Panc1 (cell line): Measurements from ENCODE around the gene GNA12. TPM values are rescaled to one million over a fixed set of nuclear protein-coding genes. Genes with fewer than 3 reads are reported as not detected.

Experiments
- ATAC-seq: fragments of 200-7000 bp; cut with Tn5 transposase; 2 replicates; pipeline ENCODE4 v1.9.1; 2020; ENCODE audit warnings: mild to moderate bottlenecking, moderate library complexity
- BruUV-seq: library from RNA; stranded (reverse); fragments of 400-500 nt; replicated peaks from 2 replicates; lab custom pipeline; 2021; lab: Mats Ljungman, UMichigan
- CTCF ChIA-PET: fragments of 300-600 bp; sonication (Branson Sonifier 250); formaldehyde crosslinking; loops from one replicate; lab custom pipeline; 2022; ENCODE audit warnings: antibody characterized with exemption; lab: Charles Lee
- POLR2A ChIA-PET: fragments of 300-600 bp; sonication (Branson Sonifier 250); formaldehyde crosslinking; loops from one replicate; lab custom pipeline; 2022; ENCODE audit warnings: antibody characterized with exemption; lab: Charles Lee
- DNase-seq: peaks from one replicate; pipeline ENCODE4 v3.0.0-alpha.2; 2010; ENCODE audit warnings: low read depth, low spot score
- H3K27ac ChIP-seq: 2 replicates; pipeline ENCODE4 v1.5.1; 2011; ENCODE audit warnings: mild to moderate bottlenecking, low read length, inconsistent platforms
- H3K27me3 ChIP-seq: fragments of 200-500 bp; sonication (Bioruptor generic); 2 replicates; pipeline ENCODE4 v1.6.0; 2014; ENCODE audit warnings: low read length, inconsistent platforms; ENCODE audit not compliant: control insufficient read depth, insufficient read depth
- H3K36me3 ChIP-seq: fragments of 200-500 bp; sonication (Bioruptor generic); 2 replicates; pipeline ENCODE4 v1.5.1; 2014; ENCODE audit warnings: inconsistent platforms, mild to moderate bottlenecking, low read length, moderate library complexity; ENCODE audit not compliant: control insufficient read depth, insufficient read depth
- H3K4me1 ChIP-seq: 2 replicates; pipeline ENCODE4 v1.5.1; 2011; ENCODE audit warnings: inconsistent platforms, mild to moderate bottlenecking, low read length, moderate library complexity; ENCODE audit not compliant: control insufficient read depth, insufficient read depth
- H3K4me3 ChIP-seq, 2 experiments: 2 replicates each; pipeline ENCODE4 v1.5.1; 2011 to 2012; ENCODE audit warnings: low read depth in 2 of 2, low read length in 2 of 2, mild to moderate bottlenecking in 2 of 2, inconsistent platforms in 1 of 2, moderate library complexity in 1 of 2
- H3K9me3 ChIP-seq: fragments of 200-500 bp; sonication (Bioruptor generic); 2 replicates; pipeline ENCODE4 v1.5.1; 2014; ENCODE audit warnings: low read depth, mild to moderate bottlenecking, inconsistent platforms, low read length, moderate library complexity; ENCODE audit not compliant: control insufficient read depth, insufficient read depth
- POLR2AphosphoS5 ChIP-seq: IDR thresholded peaks from 2 replicates; pipeline ENCODE4 v1.6.1; 2012; ENCODE audit warnings: mild to moderate bottlenecking, low read depth, low read length, moderate library complexity
- SIN3A ChIP-seq: IDR thresholded peaks from 2 replicates; pipeline ENCODE4 v1.6.1; 2012; ENCODE audit warnings: low read depth, mild to moderate bottlenecking, low read length, moderate library complexity, borderline replicate concordance; ENCODE audit not compliant: insufficient read depth
- TCF7L2 ChIP-seq: IDR thresholded peaks from 2 replicates; pipeline ENCODE4 v1.6.1; 2011; ENCODE audit warnings: mild to moderate bottlenecking, low read depth, low read length, inconsistent platforms
- in situ Hi-C: cut with HindIII; loops from 2 replicates; pipeline ENCODE4 v1.10.0; 2016; ENCODE audit warnings: low sequenced_read_pairs, low pct_unique_long_range_greater_than_20kb
- intact Hi-C: fragments of 100-400 bp; cut with micrococcal nuclease; formaldehyde crosslinking; loops from one replicate; pipeline ENCODE4 v1.10.0; 2022; ENCODE audit not compliant: unreplicated experiment
- total RNA-seq: library from RNA; stranded (reverse); gene quantifications from one replicate; pipeline ENCODE4 v1.2.1, GENCODE V29; 2021; ENCODE audit not compliant: unreplicated experiment
- TF ChIP-seq, protein P1 (sequence below): fragments of 450-650 bp; IDR thresholded peaks from 2 replicates; pipeline ENCODE4 v1.5.1; 2017; ENCODE audit warnings: mild to moderate bottlenecking
- TF ChIP-seq, protein P2 (sequence below), 2 experiments: IDR thresholded peaks; 2 replicates each; pipeline ENCODE4 v1.6.1; 2011 to 2012; ENCODE audit warnings: low read depth in 2 of 2, control low read depth in 1 of 2, low read length in 1 of 2, mild to moderate bottlenecking in 1 of 2, moderate library complexity in 1 of 2; ENCODE audit not compliant: insufficient read depth in 1 of 2

GNA12 gene
- total RNA-seq, 1 experiment from 2014 or later = 139 TPM

DNA sequence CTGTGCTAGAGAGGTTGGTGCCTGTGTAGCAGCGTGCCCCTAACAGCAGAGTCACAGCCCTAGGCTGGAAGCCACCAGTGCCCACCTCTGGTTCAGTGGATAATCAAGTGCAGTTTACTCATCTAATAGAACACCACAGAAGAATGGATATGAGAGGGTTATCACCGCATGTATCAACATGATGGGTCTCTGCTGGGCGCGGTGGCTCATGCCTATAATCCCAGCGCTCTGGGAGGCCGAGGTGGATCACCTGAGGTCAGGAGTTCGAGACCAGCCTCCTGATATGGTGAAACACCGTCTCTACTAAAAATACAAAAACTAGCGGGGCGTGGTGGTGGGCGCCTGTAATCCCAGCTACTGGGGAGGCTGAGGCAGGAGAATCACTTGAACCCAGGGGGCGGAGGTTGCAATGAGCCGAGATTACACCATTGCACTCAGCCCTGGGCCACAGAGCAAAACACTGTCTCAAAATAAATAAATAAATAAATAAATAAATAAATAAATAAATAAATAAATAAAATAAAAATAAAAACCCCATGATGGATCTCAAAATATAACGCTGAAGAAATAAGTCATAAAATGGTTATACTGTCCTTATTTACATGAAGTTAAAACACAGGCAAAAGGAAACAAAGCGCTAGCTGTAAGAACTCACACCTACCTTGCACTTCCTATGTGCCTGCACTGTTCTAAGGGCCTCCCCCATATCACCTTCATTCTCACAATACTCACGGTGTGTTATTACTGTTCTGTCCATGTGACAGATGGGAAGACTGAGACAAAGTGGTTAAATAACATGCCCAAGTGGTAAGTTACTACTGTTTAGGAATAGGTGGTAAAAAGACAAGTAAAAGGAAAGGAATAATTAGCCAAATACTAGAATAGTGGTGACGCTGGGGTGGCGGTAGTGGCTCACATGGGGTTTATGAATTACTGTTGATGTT is 85.2 kb downstream of the GNA12 start:
- ATAC-seq = no peak
- Histone ChIP-seq H3K4me3 (no peak overlapping the region), H3K4me1 (peaks cover 86% of the 10 kb centered on the region), H3K36me3 (no peaks in the 10 kb centered on the region), H3K9me3 (no peaks in the 10 kb centered on the region), H3K27me3 (no peaks in the 10 kb centered on the region), H3K27ac (peak overlapping the region; percentile 98)
- BruUV-seq = no TSS peak
- TF ChIP-seq, protein P1, sequence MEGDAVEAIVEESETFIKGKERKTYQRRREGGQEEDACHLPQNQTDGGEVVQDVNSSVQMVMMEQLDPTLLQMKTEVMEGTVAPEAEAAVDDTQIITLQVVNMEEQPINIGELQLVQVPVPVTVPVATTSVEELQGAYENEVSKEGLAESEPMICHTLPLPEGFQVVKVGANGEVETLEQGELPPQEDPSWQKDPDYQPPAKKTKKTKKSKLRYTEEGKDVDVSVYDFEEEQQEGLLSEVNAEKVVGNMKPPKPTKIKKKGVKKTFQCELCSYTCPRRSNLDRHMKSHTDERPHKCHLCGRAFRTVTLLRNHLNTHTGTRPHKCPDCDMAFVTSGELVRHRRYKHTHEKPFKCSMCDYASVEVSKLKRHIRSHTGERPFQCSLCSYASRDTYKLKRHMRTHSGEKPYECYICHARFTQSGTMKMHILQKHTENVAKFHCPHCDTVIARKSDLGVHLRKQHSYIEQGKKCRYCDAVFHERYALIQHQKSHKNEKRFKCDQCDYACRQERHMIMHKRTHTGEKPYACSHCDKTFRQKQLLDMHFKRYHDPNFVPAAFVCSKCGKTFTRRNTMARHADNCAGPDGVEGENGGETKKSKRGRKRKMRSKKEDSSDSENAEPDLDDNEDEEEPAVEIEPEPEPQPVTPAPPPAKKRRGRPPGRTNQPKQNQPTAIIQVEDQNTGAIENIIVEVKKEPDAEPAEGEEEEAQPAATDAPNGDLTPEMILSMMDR = no peak
- TF ChIP-seq TCF7L2 = no peak
- TF ChIP-seq SIN3A = no peak
- TF ChIP-seq, protein P2, sequence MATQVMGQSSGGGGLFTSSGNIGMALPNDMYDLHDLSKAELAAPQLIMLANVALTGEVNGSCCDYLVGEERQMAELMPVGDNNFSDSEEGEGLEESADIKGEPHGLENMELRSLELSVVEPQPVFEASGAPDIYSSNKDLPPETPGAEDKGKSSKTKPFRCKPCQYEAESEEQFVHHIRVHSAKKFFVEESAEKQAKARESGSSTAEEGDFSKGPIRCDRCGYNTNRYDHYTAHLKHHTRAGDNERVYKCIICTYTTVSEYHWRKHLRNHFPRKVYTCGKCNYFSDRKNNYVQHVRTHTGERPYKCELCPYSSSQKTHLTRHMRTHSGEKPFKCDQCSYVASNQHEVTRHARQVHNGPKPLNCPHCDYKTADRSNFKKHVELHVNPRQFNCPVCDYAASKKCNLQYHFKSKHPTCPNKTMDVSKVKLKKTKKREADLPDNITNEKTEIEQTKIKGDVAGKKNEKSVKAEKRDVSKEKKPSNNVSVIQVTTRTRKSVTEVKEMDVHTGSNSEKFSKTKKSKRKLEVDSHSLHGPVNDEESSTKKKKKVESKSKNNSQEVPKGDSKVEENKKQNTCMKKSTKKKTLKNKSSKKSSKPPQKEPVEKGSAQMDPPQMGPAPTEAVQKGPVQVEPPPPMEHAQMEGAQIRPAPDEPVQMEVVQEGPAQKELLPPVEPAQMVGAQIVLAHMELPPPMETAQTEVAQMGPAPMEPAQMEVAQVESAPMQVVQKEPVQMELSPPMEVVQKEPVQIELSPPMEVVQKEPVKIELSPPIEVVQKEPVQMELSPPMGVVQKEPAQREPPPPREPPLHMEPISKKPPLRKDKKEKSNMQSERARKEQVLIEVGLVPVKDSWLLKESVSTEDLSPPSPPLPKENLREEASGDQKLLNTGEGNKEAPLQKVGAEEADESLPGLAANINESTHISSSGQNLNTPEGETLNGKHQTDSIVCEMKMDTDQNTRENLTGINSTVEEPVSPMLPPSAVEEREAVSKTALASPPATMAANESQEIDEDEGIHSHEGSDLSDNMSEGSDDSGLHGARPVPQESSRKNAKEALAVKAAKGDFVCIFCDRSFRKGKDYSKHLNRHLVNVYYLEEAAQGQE (IDR thresholded peaks at IDR 0.05; ENCODE audit: insufficient read depth in 1 of 2, low read depth in 2 of 2, low read length in 1 of 2) = no peak
- no peak for TF ChIP-seq POLR2AphosphoS5
- ChIA-PET CTCF (interaction anchor here (0.5 to 1.4 kb wide), 3 partner anchors 38 to 132 kb away, joined by 3 to 6 read pairs (median 3); no protein-coding TSS in a partner anchor), POLR2A (no interaction called here)
- intact Hi-C loops (no loop called here), in situ Hi-C loops (no loop called here)
- no peak for DNase-seq

DNA sequence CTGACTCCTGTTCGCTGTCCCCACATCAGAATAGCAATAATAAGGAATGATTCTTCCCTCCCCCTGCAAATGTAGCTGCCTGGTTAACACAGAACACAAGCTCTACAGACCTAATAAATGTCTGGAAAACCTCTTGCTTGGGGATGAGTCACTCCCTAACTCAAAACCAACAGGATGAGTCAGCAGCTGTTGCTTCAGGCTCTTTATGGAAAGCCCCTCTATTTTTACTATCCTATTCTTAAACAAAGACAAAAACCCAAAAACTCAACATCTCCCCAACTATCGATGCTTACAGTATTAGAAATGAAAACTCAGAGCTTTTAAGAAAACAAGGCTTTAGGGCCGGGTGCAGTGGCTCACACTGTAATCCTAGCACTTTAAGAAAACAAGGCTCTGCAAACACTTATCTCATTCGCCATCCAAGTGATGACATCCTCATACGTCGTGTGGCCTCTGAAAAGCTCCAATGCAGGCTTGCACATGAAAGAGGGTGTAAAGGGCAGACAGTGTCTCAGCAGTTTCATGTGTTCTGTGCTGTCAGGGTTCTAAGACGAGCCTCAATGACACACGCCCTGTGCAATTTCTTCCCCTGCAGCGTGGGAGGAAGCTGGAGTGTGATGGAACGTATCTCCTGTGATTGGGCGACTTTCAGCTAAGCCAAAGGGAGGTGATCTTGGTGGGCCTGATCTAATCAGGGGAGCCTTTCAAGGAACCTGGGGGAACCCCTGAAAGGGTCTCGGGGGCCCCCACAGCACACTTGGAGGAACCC is 86.0 kb downstream of the GNA12 start:
- POLR2A ChIA-PET = interaction anchor here (0.6 to 0.9 kb wide), 2 partner anchors 46 to 145 kb away, joined by 3 read pairs; no protein-coding TSS in a partner anchor
- ATAC-seq = peak; percentile 84
- in situ Hi-C loops = no loop called here

More for the DNA sequence above, 86.0 kb downstream of the GNA12 start:
- Histone ChIP-seq H3K9me3 (no peaks in the 10 kb centered on the region), H3K4me1 (peaks cover 79% of the 10 kb centered on the region), H3K36me3 (no peaks in the 10 kb centered on the region), H3K4me3 (peak overlapping the region; percentile 2 to 43), H3K27ac (peak overlapping the region; percentile 98), H3K27me3 (no peaks in the 10 kb centered on the region)
- CTCF ChIA-PET = interaction anchor here (0.5 to 1.4 kb wide), 5 partner anchors 27 to 133 kb away, joined by 3 to 6 read pairs (median 3); no protein-coding TSS in a partner anchor
- intact Hi-C loops = no loop called here
- DNase-seq = peak; percentile 94
- BruUV-seq = no TSS peak
- TF ChIP-seq POLR2AphosphoS5 (peak; percentile 73; the same call in 1 of the 2 replicates), SIN3A (no peak; the same call in 1 of the 2 replicates), TCF7L2 (0 out of 2 replicates have a peak, but pooled peaks have one; percentile 14)
- TF ChIP-seq, protein P2 (IDR thresholded peaks at IDR 0.05; ENCODE audit: insufficient read depth in 1 of 2, low read depth in 2 of 2, low read length in 1 of 2) = peak in 1 of 2 experiments; percentile 34; a peak in 1 of 4 replicates
